Coronary artery (tissue), 2 donors: ENCODE measurements around the gene SNX8.
"Not testable (repeated sequence)": the region's sequence is repeated elsewhere in the genome, so short reads cannot be mapped to it uniquely, and the experiment has no call there.

Experiments
- DNase-seq: peaks from one replicate; pipeline ENCODE4 v3.0.0-alpha.2; 2017; ENCODE audit warnings: low spot score
- H3K27ac ChIP-seq, 2 donors: fragments of 200-600 bp; sonication (generic); one replicate each; pipeline ENCODE4 v1.5.1; 2016 to 2019
- H3K4me3 ChIP-seq: fragments of 200-600 bp; sonication (generic); 2 replicates; pipeline ENCODE4 v1.5.1; 2016; ENCODE audit warnings: mild to moderate bottlenecking, moderate library complexity
- CTCF ChIP-seq: fragments of 200-600 bp; sonication (generic); IDR thresholded peaks from one replicate; pipeline ENCODE4 v1.5.1; 2019; ENCODE audit warnings: antibody characterized with exemption

Gene SNX8

GRCh38 chr7:2350861-2351260, 36.6 kb upstream of the SNX8 start:
- Histone ChIP-seq H3K27ac (no peak overlapping the region), H3K4me3 (no peak overlapping the region)
- DNase-seq: no peak
- no peak for TF ChIP-seq CTCF

GRCh38 chr7:2350055-2350454, 35.8 kb upstream of the SNX8 start:
- no peak for DNase-seq
- Histone ChIP-seq H3K27ac (no peak overlapping the region), H3K4me3 (no peak overlapping the region)
- TF ChIP-seq CTCF: no peak

GRCh38 chr7:2347351-2348063, 33.3 kb upstream of the SNX8 start:
- H3K27ac ChIP-seq, DNase-seq: not testable (repeated sequence)
- peak overlapping the region; percentile 15 for H3K4me3 ChIP-seq

GRCh38 chr7:2336626-2337299, 22.5 kb upstream of the SNX8 start:
- no peak overlapping the region for H3K4me3 ChIP-seq
- no peak for TF ChIP-seq CTCF
- H3K27ac ChIP-seq: no peak overlapping the region

GRCh38 chr7:2332606-2333231, 18.5 kb upstream of the SNX8 start:
- not testable (repeated sequence) for H3K4me3 ChIP-seq, H3K27ac ChIP-seq, DNase-seq

More at GRCh38 chr7:2336626-2337299, 22.5 kb upstream of the SNX8 start:
- no peak for DNase-seq

GRCh38 chr7:2331707-2332106, 17.5 kb upstream of the SNX8 start:
- no peak overlapping the region for H3K27ac ChIP-seq
- no peak for DNase-seq
- TF ChIP-seq CTCF: no peak
- no peak overlapping the region for H3K4me3 ChIP-seq

GRCh38 chr7:2330493-2330892, 16.3 kb upstream of the SNX8 start:
- no peak for TF ChIP-seq CTCF
- Histone ChIP-seq H3K27ac (no peak overlapping the region), H3K4me3 (no peak overlapping the region)
- no peak for DNase-seq

GRCh38 chr7:2326951-2327350, 12.7 kb upstream of the SNX8 start:
- no peak for DNase-seq
- Histone ChIP-seq H3K4me3 (no peak overlapping the region), H3K27ac (no peak overlapping the region)
- no peak for TF ChIP-seq CTCF
